NCI-H1417 treated with DMSO at 0.1 percent for 48 hours (cell line): Measurements from ENCODE around the gene PRR20D.
"Not testable (repeated sequence)": the region's sequence is repeated elsewhere in the genome, so short reads cannot be mapped to it uniquely, and the experiment has no call there.

Source experiments
- DNase-seq: peaks from one replicate; lab custom pipeline; 2025; lab: John Stamatoyannopoulos, UW

Gene PRR20D

GRCh38 chr13:57160332-57160731 lies at the start of gene PRR20D:
PRR20D (plus strand) TSS chr13:57160632; CDS start chr13:57161019, 387 bp downstream.
- not testable (repeated sequence) for DNase-seq

GRCh38 chr13:57114945-57115344 lies 45.5 kb upstream of the PRR20D start:
- no peak for DNase-seq

- DNase-seq: no peak
These were observed 36.8 kb upstream of the PRR20D start for GRCh38 chr13:57123681-57124080.

- DNase-seq: no peak
These were observed 31.5 kb upstream of the PRR20D start for GRCh38 chr13:57128909-57129308.

- no peak for DNase-seq
These were observed 24.3 kb upstream of the PRR20D start for GRCh38 chr13:57136093-57136492.

- DNase-seq: no peak
These were observed 22.8 kb upstream of the PRR20D start for GRCh38 chr13:57137585-57137984.

- DNase-seq: no peak
These were observed 21.4 kb upstream of the PRR20D start for GRCh38 chr13:57138988-57139387.

- DNase-seq: not testable (repeated sequence)
These were observed 20.7 kb upstream of the PRR20D start for GRCh38 chr13:57139781-57140180.

- not testable (repeated sequence) for DNase-seq
These were observed 20.0 kb upstream of the PRR20D start, which contains the start of gene PRR20A for GRCh38 chr13:57140235-57140968. PRR20A (plus strand) TSS chr13:57140918; CDS start chr13:57141305, 387 bp downstream.

GRCh38 chr13:57147188-57147587 lies 13.2 kb upstream of the PRR20D start, which contains the start of gene PRR20B:
PRR20B (plus strand) TSS chr13:57147488; CDS start chr13:57147875, 387 bp downstream.
- not testable (repeated sequence) for DNase-seq

GRCh38 chr13:57148106-57148505 lies 12.3 kb upstream of the PRR20D start:
- not testable (repeated sequence) for DNase-seq

GRCh38 chr13:57153761-57154160 lies 6.7 kb upstream of the PRR20D start, which contains the start of gene PRR20C:
PRR20C (plus strand) TSS chr13:57154061; CDS start chr13:57154448, 387 bp downstream.
- DNase-seq: not testable (repeated sequence)

GRCh38 chr13:57166897-57167296 lies 6.5 kb downstream of the PRR20D start, which contains the start of gene PRR20E:
PRR20E (plus strand) TSS chr13:57167197; CDS start chr13:57167584, 387 bp downstream.
- not testable (repeated sequence) for DNase-seq

- no peak for DNase-seq
These were observed 31.2 kb downstream of the PRR20D start for GRCh38 chr13:57191667-57192066.

GRCh38 chr13:57212989-57213388 lies 52.6 kb downstream of the PRR20D start:
- no peak for DNase-seq
